Measurements from ENCODE around the gene USP3. TPM values are rescaled to one million over a fixed set of nuclear protein-coding genes. Genes with fewer than 3 reads are reported as not detected.
A peak's percentile ranks its signal among the peaks of the same experiment; 100 is the strongest.

Gene USP3
- total and polyA plus RNA-seq, 10 donors, result 29.5 to 136 (median 95.0) TPM

DNA sequence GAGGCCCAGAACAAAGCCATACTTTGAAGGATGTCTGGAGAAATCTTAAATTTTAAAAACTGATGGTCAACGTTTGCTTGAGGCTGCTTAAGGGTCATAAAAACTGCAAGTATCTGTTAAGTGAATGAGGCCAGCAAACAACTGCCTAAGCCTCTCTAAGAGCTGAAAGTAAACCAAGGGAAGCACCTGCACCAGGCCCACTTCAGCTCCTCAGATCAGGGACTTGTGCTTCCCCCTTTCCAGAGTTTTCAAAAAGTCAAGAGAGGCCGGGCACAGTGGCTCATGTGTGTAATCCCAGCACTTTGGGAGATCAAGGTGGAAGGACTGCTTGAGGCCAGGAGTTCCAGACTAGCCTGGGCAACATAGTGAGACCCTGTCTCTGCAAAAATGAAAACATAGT is 101.9 kb downstream of the USP3 start:
- Histone ChIP-seq H3K4me1 (peaks cover 27 to 64% (median 48%) of the 10 kb centered on the region in 6 donors), H3K27me3 (replicated peaks in 1 of 7) (no peaks in the 10 kb centered on the region), H3K4me3 (no peak overlapping the region), H3K27ac (peak overlapping the region in 7 of 8 donors; percentile 20 to 73 (median 54)), H3K36me3 (peaks cover 0 to 61% (median 28%) of the 10 kb centered on the region in 6 donors), H3K9me3 (no peaks in the 10 kb centered on the region)
- intact Hi-C loops (cut with DNase I; ENCODE audit: low total_unique reads), result loop anchor here (10.0 kb wide), 1 partner anchor 458 kb away; no protein-coding TSS in a partner anchor
- DNase-seq, result no peak
- WGBS, 5 donors, result 28 to 37% (median 36%) methylated on average over 2 of the region's 2 CpGs
- TF ChIP-seq, protein P1, sequence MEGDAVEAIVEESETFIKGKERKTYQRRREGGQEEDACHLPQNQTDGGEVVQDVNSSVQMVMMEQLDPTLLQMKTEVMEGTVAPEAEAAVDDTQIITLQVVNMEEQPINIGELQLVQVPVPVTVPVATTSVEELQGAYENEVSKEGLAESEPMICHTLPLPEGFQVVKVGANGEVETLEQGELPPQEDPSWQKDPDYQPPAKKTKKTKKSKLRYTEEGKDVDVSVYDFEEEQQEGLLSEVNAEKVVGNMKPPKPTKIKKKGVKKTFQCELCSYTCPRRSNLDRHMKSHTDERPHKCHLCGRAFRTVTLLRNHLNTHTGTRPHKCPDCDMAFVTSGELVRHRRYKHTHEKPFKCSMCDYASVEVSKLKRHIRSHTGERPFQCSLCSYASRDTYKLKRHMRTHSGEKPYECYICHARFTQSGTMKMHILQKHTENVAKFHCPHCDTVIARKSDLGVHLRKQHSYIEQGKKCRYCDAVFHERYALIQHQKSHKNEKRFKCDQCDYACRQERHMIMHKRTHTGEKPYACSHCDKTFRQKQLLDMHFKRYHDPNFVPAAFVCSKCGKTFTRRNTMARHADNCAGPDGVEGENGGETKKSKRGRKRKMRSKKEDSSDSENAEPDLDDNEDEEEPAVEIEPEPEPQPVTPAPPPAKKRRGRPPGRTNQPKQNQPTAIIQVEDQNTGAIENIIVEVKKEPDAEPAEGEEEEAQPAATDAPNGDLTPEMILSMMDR (IDR thresholded peaks at IDR 0.05 in 8 of 11, conservative IDR thresholded peaks at IDR 0.05 in 3 of 11), result no peak

- H3K27ac ChIP-seq, result peak overlapping the region in 1 of 8 donors; percentile 89
- H3K9me3 ChIP-seq, result no peaks in the 10 kb centered on the region
- peaks cover 0 to 88% (median 45%) of the 10 kb centered on the region in 6 donors for H3K36me3 ChIP-seq
- WGBS, 5 donors, result 95 to 97% (median 97%) methylated on average over 15 of the region's 15 CpGs
- no peak for DNase-seq
- H3K27me3 ChIP-seq (replicated peaks in 1 of 7), result no peaks in the 10 kb centered on the region
- TF ChIP-seq, protein P1 (IDR thresholded peaks at IDR 0.05 in 8 of 11, conservative IDR thresholded peaks at IDR 0.05 in 3 of 11), result no peak
- TF ChIP-seq POLR2AphosphoS5 (IDR thresholded peaks at IDR 0.05), result peak in 1 of 3 donors; percentile 57
- H3K4me1 ChIP-seq, result peaks cover 23 to 44% (median 36%) of the 10 kb centered on the region in 6 donors
- intact Hi-C loops (cut with DNase I; ENCODE audit: low total_unique reads), result loop anchor here (10.0 kb wide), 1 partner anchor 456 kb away; no protein-coding TSS in a partner anchor
- no peak overlapping the region for H3K4me3 ChIP-seq
Observed at GRCh38 chr15:63608989-63609388, 104.6 kb downstream of the USP3 start.

- no peak for TF ChIP-seq POLR2AphosphoS5 (IDR thresholded peaks at IDR 0.05)
- TF ChIP-seq, protein P1 (IDR thresholded peaks at IDR 0.05 in 8 of 11, conservative IDR thresholded peaks at IDR 0.05 in 3 of 11), result no peak
- no peak for TF ChIP-seq POLR2A (IDR thresholded peaks at IDR 0.05)
- WGBS, 5 donors, result 81 to 92% (median 89%) methylated on average over 6 of the region's 6 CpGs
- peaks cover 0 to 88% (median 50%) of the 10 kb centered on the region in 6 donors for H3K36me3 ChIP-seq
- H3K27me3 ChIP-seq (replicated peaks in 1 of 7), result no peaks in the 10 kb centered on the region
- H3K4me3 ChIP-seq, result no peak overlapping the region
- H3K9me3 ChIP-seq, result no peaks in the 10 kb centered on the region
- intact Hi-C loops (cut with DNase I; ENCODE audit: low total_unique reads), result loop anchor here (10.0 kb wide), 1 partner anchor 455 kb away; no protein-coding TSS in a partner anchor
- no peak for DNase-seq
- H3K4me1 ChIP-seq, result peaks cover 23 to 44% (median 36%) of the 10 kb centered on the region in 6 donors
- H3K27ac ChIP-seq, result peak overlapping the region in 5 of 8 donors; percentile 67 to 89 (median 80)
Observed at GRCh38 chr15:63609448-63609847, 105.1 kb downstream of the USP3 start.

DNA sequence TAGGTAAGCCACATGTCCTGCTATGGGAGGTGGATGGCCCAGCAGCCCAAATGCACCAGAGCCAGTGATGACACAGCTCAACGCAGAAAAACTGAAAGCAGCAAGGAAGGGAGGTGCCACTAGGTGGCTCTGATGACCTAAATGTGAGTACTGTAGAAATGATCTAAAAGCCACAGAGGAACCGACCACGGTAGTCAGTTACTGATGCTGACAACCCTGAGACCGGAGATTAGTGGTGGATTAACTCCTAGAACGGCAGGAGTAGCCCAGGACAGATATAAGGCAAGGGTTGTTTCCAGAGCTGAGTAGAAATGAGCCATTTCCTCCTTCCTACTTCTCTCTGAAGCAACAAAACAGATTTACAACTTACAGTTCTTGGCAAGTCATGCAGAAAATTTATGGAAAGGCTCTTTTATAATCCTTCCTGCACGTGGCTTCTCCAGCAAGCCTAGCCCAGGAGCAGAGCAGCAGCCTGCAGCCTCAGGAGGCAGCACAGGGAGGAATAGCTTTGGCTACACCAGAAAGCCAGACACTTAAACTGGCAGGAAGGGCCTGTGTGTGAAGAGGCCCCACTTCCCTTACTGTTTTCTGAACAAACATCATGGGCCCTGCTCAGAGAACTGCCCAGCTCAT is 105.9 kb downstream of the USP3 start:
- DNase-seq, result no peak
- 0 to 2% (median 1%) methylated on average over 6 of the region's 6 CpGs for WGBS, 5 donors
- Histone ChIP-seq H3K4me3 (no peak overlapping the region), H3K36me3 (peaks cover 0 to 88% (median 59%) of the 10 kb centered on the region in 6 donors), H3K4me1 (peaks cover 23 to 39% (median 33%) of the 10 kb centered on the region in 6 donors), H3K27me3 (replicated peaks in 1 of 7) (no peaks in the 10 kb centered on the region), H3K27ac (peak overlapping the region; percentile 67 to 89 (median 80)), H3K9me3 (no peaks in the 10 kb centered on the region)
- intact Hi-C loops (cut with DNase I; ENCODE audit: low total_unique reads), result no loop called here
- TF ChIP-seq POLR2AphosphoS5 (IDR thresholded peaks at IDR 0.05) (peak in 1 of 3 donors; percentile 58), POLR2A (IDR thresholded peaks at IDR 0.05) (no peak)
- TF ChIP-seq, protein P1 (IDR thresholded peaks at IDR 0.05 in 8 of 11, conservative IDR thresholded peaks at IDR 0.05 in 3 of 11), result peak; percentile 53 to 84 (median 75)
